Panc1 (cell line): ENCODE data around the gene KDR. TPM values are rescaled to one million over a fixed set of nuclear protein-coding genes. Genes with fewer than 3 reads are reported as not detected.

Source experiments
- ATAC-seq: fragments of 200-7000 bp; cut with Tn5 transposase; 2 replicates; pipeline ENCODE4 v1.9.1; 2020; ENCODE audit warnings: mild to moderate bottlenecking, moderate library complexity
- BruUV-seq: library from RNA; stranded (reverse); fragments of 400-500 nt; replicated peaks from 2 replicates; lab custom pipeline; 2021; lab: Mats Ljungman, UMichigan
- CTCF ChIA-PET: fragments of 300-600 bp; sonication (Branson Sonifier 250); formaldehyde crosslinking; loops from one replicate; lab custom pipeline; 2022; ENCODE audit warnings: antibody characterized with exemption; lab: Charles Lee
- POLR2A ChIA-PET: fragments of 300-600 bp; sonication (Branson Sonifier 250); formaldehyde crosslinking; loops from one replicate; lab custom pipeline; 2022; ENCODE audit warnings: antibody characterized with exemption; lab: Charles Lee
- DNase-seq: peaks from one replicate; pipeline ENCODE4 v3.0.0-alpha.2; 2010; ENCODE audit warnings: low read depth, low spot score
- H3K27ac ChIP-seq: 2 replicates; pipeline ENCODE4 v1.5.1; 2011; ENCODE audit warnings: mild to moderate bottlenecking, low read length, inconsistent platforms
- H3K27me3 ChIP-seq: fragments of 200-500 bp; sonication (Bioruptor generic); 2 replicates; pipeline ENCODE4 v1.6.0; 2014; ENCODE audit warnings: low read length, inconsistent platforms; ENCODE audit not compliant: control insufficient read depth, insufficient read depth
- H3K36me3 ChIP-seq: fragments of 200-500 bp; sonication (Bioruptor generic); 2 replicates; pipeline ENCODE4 v1.5.1; 2014; ENCODE audit warnings: inconsistent platforms, mild to moderate bottlenecking, low read length, moderate library complexity; ENCODE audit not compliant: control insufficient read depth, insufficient read depth
- H3K4me1 ChIP-seq: 2 replicates; pipeline ENCODE4 v1.5.1; 2011; ENCODE audit warnings: inconsistent platforms, mild to moderate bottlenecking, low read length, moderate library complexity; ENCODE audit not compliant: control insufficient read depth, insufficient read depth
- H3K4me3 ChIP-seq, 2 experiments: 2 replicates each; pipeline ENCODE4 v1.5.1; 2011 to 2012; ENCODE audit warnings: low read depth in 2 of 2, low read length in 2 of 2, mild to moderate bottlenecking in 2 of 2, inconsistent platforms in 1 of 2, moderate library complexity in 1 of 2
- H3K9me3 ChIP-seq: fragments of 200-500 bp; sonication (Bioruptor generic); 2 replicates; pipeline ENCODE4 v1.5.1; 2014; ENCODE audit warnings: low read depth, mild to moderate bottlenecking, inconsistent platforms, low read length, moderate library complexity; ENCODE audit not compliant: control insufficient read depth, insufficient read depth
- CTCF ChIP-seq: fragments of 450-650 bp; IDR thresholded peaks from 2 replicates; pipeline ENCODE4 v1.5.1; 2017; ENCODE audit warnings: mild to moderate bottlenecking
- POLR2AphosphoS5 ChIP-seq: IDR thresholded peaks from 2 replicates; pipeline ENCODE4 v1.6.1; 2012; ENCODE audit warnings: mild to moderate bottlenecking, low read depth, low read length, moderate library complexity
- REST ChIP-seq, 2 experiments: IDR thresholded peaks; 2 replicates each; pipeline ENCODE4 v1.6.1; 2011 to 2012; ENCODE audit warnings: low read depth in 2 of 2, control low read depth in 1 of 2, low read length in 1 of 2, mild to moderate bottlenecking in 1 of 2, moderate library complexity in 1 of 2; ENCODE audit not compliant: insufficient read depth in 1 of 2
- SIN3A ChIP-seq: IDR thresholded peaks from 2 replicates; pipeline ENCODE4 v1.6.1; 2012; ENCODE audit warnings: low read depth, mild to moderate bottlenecking, low read length, moderate library complexity, borderline replicate concordance; ENCODE audit not compliant: insufficient read depth
- TCF7L2 ChIP-seq: IDR thresholded peaks from 2 replicates; pipeline ENCODE4 v1.6.1; 2011; ENCODE audit warnings: mild to moderate bottlenecking, low read depth, low read length, inconsistent platforms
- in situ Hi-C: cut with HindIII; loops from 2 replicates; pipeline ENCODE4 v1.10.0; 2016; ENCODE audit warnings: low sequenced_read_pairs, low pct_unique_long_range_greater_than_20kb
- intact Hi-C: fragments of 100-400 bp; cut with micrococcal nuclease; formaldehyde crosslinking; loops from one replicate; pipeline ENCODE4 v1.10.0; 2022; ENCODE audit not compliant: unreplicated experiment
- total RNA-seq: library from RNA; stranded (reverse); gene quantifications from one replicate; pipeline ENCODE4 v1.2.1, GENCODE V29; 2021; ENCODE audit not compliant: unreplicated experiment

Gene KDR
- total RNA-seq, 1 experiment from 2014 or later, result 0.18 TPM

- POLR2A ChIA-PET, result no interaction called here
- CTCF ChIA-PET, result no interaction called here
- TF ChIP-seq POLR2AphosphoS5, result no peak
- TF ChIP-seq TCF7L2, result no peak
- TF ChIP-seq SIN3A, result no peak
- no peak for TF ChIP-seq CTCF
- Histone ChIP-seq H3K4me3 (no peak overlapping the region), H3K4me1 (no peaks in the 10 kb centered on the region), H3K9me3 (no peaks in the 10 kb centered on the region), H3K36me3 (no peaks in the 10 kb centered on the region), H3K27ac (no peak overlapping the region), H3K27me3 (no peaks in the 10 kb centered on the region)
- ATAC-seq (no peak), DNase-seq (no peak)
- no TSS peak for BruUV-seq
- in situ Hi-C loops (no loop called here), intact Hi-C loops (no loop called here)
Measured at GRCh38 chr4:55161739-55162138, 36.3 kb upstream of the KDR start.

- intact Hi-C loops (no loop called here), in situ Hi-C loops (no loop called here)
- Histone ChIP-seq H3K4me1 (no peaks in the 10 kb centered on the region), H3K4me3 (no peak overlapping the region), H3K27me3 (no peaks in the 10 kb centered on the region), H3K9me3 (no peaks in the 10 kb centered on the region), H3K27ac (no peak overlapping the region), H3K36me3 (no peaks in the 10 kb centered on the region)
- ATAC-seq, result no peak
- TF ChIP-seq REST (IDR thresholded peaks at IDR 0.05; ENCODE audit: insufficient read depth in 1 of 2, low read depth in 2 of 2, low read length in 1 of 2), result no peak
- TF ChIP-seq TCF7L2, result no peak
- TF ChIP-seq CTCF, result no peak
- no peak for TF ChIP-seq SIN3A
- TF ChIP-seq POLR2AphosphoS5, result no peak
- BruUV-seq, result no TSS peak
- POLR2A ChIA-PET, result no interaction called here
- CTCF ChIA-PET, result no interaction called here
- DNase-seq, result no peak
Measured at GRCh38 chr4:55159851-55160250, 34.5 kb upstream of the KDR start.
